GM18873 (cell line): ENCODE data around the gene PDZRN4.

Source experiments
- ATAC-seq: cut with Tn5 transposase; IDR thresholded peaks from one replicate; pipeline ENCODE4 v1.9.1; 2021; ENCODE audit warnings: mild to moderate bottlenecking, moderate library complexity, moderate number of reproducible peaks; ENCODE audit not compliant: unreplicated experiment, low FRiP score

Gene PDZRN4

DNA sequence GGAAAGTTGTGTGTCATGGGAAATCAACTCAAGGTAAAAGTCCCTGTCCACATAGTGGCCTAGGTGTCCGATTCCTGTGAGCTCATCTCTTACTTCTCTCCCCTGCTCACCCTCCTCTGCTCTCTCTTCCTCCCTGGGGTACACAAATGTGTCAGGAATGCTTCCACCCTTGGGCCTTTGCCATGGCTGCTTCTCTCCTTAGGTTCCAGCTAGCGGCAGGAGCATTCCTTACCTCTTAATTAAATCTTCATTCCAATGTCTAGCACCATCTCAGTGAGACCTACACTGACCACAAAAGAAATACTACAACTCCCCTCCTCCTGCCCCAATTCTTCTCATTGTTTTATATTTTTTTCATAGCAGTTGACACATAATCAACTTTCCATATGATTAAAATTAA is 298.6 kb downstream of the PDZRN4 start:
- no peak for ATAC-seq

- no peak for ATAC-seq
Observed at GRCh38 chr12:41496009-41496408, 307.9 kb downstream of the PDZRN4 start.

DNA sequence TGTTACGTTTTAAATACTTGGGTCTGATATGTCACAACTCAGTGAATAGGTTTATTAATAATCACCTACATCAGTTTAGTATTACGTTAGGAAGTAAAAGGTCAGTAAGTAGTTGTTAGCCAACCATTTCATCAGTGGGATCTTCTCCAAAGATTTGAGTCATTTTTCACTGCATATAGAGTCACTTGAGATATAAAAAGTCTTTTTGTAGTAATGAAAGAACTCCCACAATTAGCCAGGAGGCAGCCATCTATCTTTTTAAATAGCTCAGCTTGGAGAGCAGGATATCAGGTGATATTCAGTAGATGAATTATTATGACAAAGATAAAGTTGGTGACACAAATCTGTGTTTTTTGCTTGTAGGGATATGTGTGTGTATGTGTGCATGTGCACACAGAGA is 309.3 kb downstream of the PDZRN4 start:
- ATAC-seq: no peak

GRCh38 chr12:41504976-41505375 is 316.9 kb downstream of the PDZRN4 start:
- no peak for ATAC-seq

- ATAC-seq: no peak
Observed at GRCh38 chr12:41507286-41507685, 319.2 kb downstream of the PDZRN4 start.

- ATAC-seq: no peak
Observed at GRCh38 chr12:41509271-41510055, 321.3 kb downstream of the PDZRN4 start.

- no peak for ATAC-seq
Observed at GRCh38 chr12:41510470-41510869, 322.4 kb downstream of the PDZRN4 start.

DNA sequence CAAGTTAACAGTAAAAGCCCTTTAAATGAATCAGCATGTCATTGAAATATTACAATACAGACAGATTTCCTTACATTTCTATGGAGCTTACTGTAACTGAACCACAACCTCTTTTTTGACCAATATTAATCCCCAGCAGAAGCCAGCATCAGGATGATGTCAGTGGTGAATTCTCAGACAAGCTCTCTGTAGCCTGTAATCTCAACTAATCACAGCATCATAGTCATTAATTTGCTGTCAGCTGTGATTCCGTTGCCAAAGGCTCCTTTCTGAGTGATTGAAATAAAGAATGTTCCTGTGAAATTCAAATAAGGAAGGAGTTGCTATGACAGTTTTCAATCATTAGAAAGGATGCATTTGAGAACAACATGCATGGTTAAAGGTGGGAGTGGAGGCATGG is 323.1 kb downstream of the PDZRN4 start:
- ATAC-seq: no peak

DNA sequence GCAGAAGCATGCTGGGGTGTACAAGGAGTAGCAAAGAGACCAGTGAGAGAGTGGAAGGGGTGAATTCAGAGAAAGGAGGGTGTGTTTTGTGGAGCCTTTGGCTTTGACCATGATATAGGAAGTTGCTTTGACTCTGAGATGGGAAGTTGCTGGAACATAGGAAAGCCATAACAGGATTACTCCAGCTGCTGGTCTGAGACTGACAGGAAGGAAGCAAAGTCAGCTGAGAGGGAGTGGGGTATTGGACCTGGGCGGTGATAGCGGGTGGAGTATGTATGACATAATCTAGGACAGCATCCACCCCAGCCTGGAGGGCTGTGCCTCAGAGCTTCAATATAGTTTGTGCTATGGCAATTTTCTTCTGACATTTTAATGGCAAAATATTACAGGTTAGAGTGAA is 324.4 kb downstream of the PDZRN4 start:
- no peak for ATAC-seq

- no peak for ATAC-seq
Observed at GRCh38 chr12:41514021-41514777, 326.1 kb downstream of the PDZRN4 start.

DNA sequence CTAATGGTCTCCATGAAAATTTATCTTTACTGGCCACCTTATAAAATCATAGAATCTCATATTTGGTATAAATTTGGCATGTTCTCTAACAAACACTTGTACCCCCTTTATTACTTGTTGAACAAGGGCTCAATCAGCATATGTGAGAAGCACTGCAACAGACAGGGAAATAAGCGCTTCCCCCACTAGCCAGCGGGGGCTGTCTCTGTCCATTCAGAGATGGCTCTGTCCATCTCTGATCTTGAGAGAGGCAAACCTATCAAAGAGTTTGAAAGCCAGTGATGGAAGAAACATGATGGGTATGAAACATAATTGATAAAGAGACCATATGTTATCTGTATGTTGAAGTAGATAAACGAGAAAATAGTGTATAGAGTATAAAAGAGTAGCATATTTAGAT is 326.8 kb downstream of the PDZRN4 start:
- ATAC-seq: no peak

DNA sequence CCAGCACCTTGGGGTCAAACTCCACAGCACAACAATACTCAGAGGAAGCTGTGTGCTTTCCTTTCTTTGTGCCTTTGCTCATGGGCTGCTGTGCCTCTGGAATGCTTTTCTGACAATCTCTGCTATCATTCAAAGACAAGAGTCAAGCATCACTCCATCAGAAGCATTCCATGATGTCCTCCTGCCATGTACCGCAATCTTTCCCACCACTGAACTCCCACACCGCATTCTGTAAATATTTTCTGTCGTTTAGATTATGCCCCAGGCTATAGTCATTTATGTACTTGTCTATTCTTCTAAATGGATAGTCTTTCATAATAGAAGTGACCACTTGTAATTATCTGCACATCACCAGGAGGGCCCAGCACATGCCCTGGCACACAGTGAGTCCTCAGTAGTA is 327.8 kb downstream of the PDZRN4 start:
- no peak for ATAC-seq

DNA sequence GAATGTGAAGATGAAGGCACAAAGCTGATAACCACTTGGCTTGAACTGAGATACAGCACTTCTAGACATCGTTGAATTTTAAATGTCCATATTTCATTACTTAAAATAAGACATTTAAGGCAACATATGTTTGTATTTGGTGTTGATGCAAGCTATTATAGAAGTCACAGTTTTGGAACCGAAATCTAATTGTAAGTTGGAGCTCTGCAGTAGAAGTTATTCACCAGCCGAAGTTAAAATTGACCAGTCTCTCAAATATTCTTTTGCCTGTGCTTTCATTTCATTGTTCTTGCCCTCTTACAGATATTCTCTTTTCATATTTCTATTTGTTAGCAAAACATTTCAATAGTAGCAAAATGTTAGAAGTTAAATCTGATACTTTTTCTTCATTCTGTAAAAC is 332.7 kb downstream of the PDZRN4 start:
- ATAC-seq: no peak

GRCh38 chr12:41521872-41522379 is 333.8 kb downstream of the PDZRN4 start:
- no peak for ATAC-seq

DNA sequence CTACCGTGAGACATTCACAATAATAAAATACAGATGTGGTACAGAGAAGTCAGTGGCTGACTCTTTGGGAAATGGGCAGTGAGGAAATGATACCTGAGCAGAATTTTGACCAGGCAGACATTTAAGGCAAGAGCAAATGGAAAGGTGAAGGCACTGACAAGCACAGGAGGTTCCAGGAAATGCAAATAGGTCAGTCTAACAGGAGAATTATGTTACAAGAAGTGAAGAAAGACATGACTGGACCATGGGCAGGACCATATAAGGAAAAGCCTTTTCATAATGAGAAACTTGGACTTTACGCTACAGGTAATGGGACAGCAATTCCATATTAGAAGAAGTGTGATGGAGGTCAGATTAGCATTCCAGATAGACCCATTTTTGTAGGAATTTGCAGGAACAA is 338.9 kb downstream of the PDZRN4 start:
- no peak for ATAC-seq

GRCh38 chr12:41527534-41528116 is 339.5 kb downstream of the PDZRN4 start:
- ATAC-seq: no peak

DNA sequence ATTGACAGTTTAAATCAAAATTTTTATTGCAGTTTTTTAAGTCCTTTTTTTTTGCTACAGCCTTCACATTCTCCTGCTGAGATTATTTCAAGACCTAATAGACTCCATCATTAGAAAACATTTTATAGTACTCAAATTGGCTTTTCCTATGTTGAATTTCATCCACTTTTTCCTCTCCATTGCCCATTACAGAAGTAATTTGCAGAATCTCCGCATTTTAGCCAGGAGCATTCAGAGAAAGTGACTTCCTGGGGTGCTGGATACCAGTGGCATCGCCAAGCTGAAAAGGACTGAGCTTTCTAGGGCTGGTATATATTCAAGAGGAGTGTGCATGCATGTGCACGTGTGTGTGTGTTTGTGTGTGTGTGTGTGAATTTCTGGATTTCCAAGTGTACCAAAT is 340.8 kb downstream of the PDZRN4 start:
- ATAC-seq: no peak

DNA sequence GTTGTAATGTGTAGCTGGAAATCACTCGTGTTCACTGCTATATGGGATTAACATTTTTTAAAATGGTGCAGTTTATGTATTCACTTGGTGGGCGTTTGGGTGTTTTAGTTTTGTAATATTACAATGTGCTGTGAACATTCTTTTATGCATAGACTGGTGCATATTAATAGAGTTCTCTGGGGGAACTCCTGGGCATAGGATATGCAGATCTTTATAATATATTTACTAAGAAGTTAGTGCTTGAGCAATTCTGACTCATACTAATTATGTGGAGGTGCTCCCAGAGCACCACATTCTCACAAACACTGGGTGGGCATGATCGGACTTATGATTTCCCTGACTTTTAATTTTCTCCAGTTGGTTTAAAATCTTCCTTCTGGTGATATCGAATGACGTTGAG is 342.3 kb downstream of the PDZRN4 start:
- no peak for ATAC-seq

- no peak for ATAC-seq
Observed at GRCh38 chr12:41531147-41531829, 343.2 kb downstream of the PDZRN4 start.

GRCh38 chr12:41532072-41532471 is 344.0 kb downstream of the PDZRN4 start:
- no peak for ATAC-seq
